ENCODE data around the gene KCMF1.

The KCMF1 gene

GRCh38 chr2:85032621-85033020 is 61.7 kb downstream of the KCMF1 start:
- DNase-seq = no peak

GRCh38 chr2:85033388-85033787 is 62.4 kb downstream of the KCMF1 start:
- no peak for DNase-seq

- no peak for DNase-seq
Observed at GRCh38 chr2:85034158-85034557, 63.2 kb downstream of the KCMF1 start.

GRCh38 chr2:85037622-85038021 is 66.7 kb downstream of the KCMF1 start:
- DNase-seq = no peak

- DNase-seq = no peak
Observed at GRCh38 chr2:85042330-85042729, 71.4 kb downstream of the KCMF1 start.

- DNase-seq = no peak
Observed at GRCh38 chr2:85048534-85048933, 77.6 kb downstream of the KCMF1 start.

- DNase-seq = no peak
Observed at GRCh38 chr2:85049236-85049635, 78.3 kb downstream of the KCMF1 start.

- DNase-seq = no peak
Observed at GRCh38 chr2:85053802-85054201, 82.8 kb downstream of the KCMF1 start.

- no peak for DNase-seq
Observed at GRCh38 chr2:85057226-85057962, 86.4 kb downstream of the KCMF1 start.

- DNase-seq = no peak
Observed at GRCh38 chr2:85061896-85062295, 90.9 kb downstream of the KCMF1 start.

- no peak for DNase-seq
Observed at GRCh38 chr2:85062565-85062964, 91.6 kb downstream of the KCMF1 start.

- no peak for DNase-seq
Observed at GRCh38 chr2:85063981-85064599, 93.1 kb downstream of the KCMF1 start.

GRCh38 chr2:85064927-85065577 is 94.1 kb downstream of the KCMF1 start:
- DNase-seq = no peak

GRCh38 chr2:85066006-85066740 is 95.2 kb downstream of the KCMF1 start:
- no peak for DNase-seq

- DNase-seq = no peak
Observed at GRCh38 chr2:85066874-85067351, 96.0 kb downstream of the KCMF1 start.

- no peak for DNase-seq
Observed at GRCh38 chr2:85071096-85071495, 100.1 kb downstream of the KCMF1 start.

GRCh38 chr2:85073033-85073432 is 102.1 kb downstream of the KCMF1 start:
- no peak for DNase-seq

- no peak for DNase-seq
Observed at GRCh38 chr2:85076618-85077274, 105.8 kb downstream of the KCMF1 start.

GRCh38 chr2:85077859-85078419 is 107.0 kb downstream of the KCMF1 start:
- DNase-seq = no peak

- DNase-seq = no peak
Observed at GRCh38 chr2:85078536-85078935, 107.6 kb downstream of the KCMF1 start.

- no peak for DNase-seq
Observed at GRCh38 chr2:85083092-85083491, 112.1 kb downstream of the KCMF1 start.

GRCh38 chr2:85085563-85085962 is 114.6 kb downstream of the KCMF1 start:
- DNase-seq = no peak

Measured in SIG-M5 (cell line).